GOT3 (cell line): Measurements from ENCODE around the gene TEX261.
"Not testable (repeated sequence)": the region's sequence is repeated elsewhere in the genome, so short reads cannot be mapped to it uniquely, and the experiment has no call there.

Experiments used
- DNase-seq: peaks from one replicate; lab custom pipeline; 2025; ENCODE audit warnings: mixed read lengths; lab: John Stamatoyannopoulos, UW

Gene TEX261

DNA sequence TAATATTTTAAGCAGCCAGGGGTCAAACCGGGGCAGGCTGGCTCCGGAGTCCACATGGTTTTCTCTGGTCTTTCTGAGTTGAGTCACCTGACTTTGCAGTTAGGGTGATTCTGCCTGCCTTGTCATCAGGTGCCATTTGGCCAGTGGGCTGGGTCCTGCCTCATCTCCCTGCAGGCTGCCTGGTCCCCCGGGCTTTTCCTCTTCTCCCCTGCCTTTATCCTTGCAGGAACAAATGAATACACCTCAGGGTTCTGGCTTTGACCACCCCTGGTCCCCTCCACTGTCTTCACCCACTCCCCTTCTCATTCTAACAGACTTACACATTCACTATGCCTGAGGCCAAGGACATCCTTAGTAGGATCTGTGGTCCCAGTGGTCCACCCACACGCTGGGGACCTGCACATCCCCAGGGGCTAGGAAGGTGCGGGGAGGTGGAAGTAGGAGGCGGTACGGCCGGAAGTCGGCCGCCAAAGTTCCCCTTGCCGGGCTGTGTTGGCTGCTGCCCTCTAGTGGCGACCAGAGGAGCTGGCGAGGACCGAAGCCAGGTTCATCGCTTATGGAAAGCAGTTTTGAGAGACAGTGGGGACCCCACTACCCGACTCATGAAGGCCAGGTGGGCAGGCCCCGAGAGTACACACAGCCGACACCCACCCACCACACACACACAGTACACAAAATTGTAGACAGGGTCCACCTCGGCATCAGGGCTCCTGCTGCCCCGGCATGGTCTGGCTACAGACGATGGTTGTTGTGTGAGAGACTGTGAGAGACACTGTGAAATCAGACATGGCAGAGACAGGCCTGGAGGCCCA is 6.3 kb upstream of the TEX261 start:
- DNase-seq, result no peak

DNA sequence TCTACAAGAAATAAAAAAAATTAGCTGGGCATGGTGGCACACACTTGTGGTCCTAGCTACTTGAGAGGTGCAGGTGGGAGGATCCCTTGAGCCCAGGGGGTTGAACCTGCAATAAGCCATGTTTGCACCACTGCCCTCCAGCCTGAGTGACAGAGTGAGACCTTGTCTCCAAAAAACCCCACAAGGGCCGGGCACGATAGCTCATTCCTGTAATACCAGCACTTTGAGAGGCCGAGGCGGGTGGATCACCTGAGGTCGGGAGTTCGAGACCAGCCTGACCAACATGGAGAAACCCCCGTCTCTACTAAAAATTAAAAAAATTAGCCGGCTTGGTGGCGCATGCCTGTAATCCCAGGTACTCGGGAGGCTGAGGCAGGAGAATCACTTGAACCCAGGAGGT is 5.3 kb upstream of the TEX261 start:
- not testable (repeated sequence) for DNase-seq

DNA sequence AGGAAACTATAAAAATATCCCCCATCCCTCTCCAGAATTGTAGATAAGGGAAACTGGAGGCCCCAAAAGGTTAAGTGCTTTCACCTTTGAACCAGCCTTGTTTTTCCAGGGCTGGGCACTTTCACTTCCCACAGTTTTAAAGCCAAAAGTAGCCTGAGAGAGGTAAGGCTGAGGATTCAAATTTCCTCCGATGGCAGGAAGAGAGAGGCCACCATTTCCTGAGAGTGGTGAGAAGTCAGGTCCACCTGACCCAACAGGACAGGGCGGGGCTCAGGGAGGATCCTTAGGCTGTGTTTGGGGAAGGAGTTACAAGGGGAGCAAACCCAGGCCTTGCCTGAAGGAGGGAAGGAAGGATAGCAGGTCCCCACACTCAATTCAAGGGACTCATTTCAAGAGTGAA is 4.7 kb upstream of the TEX261 start:
- no peak for DNase-seq

DNA sequence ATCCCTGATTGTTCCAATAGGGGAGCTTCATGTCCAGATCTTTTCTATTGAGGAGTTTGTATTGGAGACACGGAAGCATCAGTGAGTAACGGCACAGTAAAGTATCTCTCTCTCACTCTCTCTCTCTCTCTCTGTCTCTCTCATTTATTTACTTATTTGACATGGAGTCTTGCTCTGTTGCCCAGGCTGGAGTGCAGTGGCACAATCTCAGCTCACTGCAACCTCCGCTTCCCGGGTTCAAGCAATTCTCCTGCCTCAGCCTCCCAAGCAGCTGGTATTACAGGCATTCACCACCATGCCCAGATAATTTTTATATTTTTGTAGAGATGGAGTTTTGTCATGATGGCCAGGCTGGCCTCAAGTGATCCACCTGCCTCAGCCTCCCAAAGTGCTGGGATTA is 4.2 kb upstream of the TEX261 start:
- DNase-seq, result not testable (repeated sequence)

DNA sequence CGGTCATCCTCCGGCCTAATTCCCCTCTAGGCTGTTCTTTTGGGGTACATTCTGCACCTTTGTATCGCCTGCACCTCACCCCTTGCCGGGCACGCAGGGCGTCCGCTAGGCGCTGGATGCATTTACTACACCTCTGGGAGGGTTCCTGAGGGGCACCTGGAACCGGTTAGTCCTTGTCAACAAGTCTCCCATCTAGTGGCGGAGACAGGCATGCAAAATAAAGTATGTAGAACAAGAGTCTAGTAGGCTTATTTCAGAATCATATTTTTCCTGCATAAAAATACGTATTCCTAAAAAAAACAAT is 705 bp upstream of the TEX261 start:
- no peak for DNase-seq

DNA sequence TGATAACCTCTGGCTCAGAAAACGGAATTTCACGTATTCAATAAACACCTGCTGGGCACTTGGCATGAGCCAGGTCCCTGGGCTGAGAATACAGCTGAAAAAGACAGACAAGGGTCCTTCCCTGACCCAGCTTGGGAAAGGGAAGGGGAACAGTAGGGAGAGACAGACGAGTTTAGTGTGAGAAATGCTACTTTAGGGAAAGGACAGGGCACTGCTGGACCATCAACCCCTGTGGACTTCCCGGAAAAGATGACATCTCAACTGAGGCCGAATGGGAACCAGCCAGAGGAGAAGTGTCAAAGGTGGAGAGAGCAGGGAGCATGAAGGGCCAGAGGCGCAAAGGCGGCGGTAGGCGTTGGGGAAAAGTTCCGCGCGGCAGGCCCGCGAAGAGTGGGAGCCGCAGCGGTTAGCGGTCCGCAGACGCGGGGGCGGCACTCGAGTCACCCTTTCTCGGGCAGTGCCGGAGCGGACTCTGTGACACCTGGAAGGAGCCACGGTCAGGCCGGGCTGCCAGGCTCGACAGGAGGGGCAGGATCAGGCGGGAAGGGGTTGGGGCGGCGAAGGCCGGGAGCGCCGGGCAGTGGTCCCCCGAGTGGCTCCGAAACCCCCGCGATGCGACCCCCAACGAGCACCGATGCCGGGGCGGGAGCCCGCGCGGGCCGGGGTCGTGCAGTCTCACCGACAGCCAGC is 519 bp downstream of the TEX261 start:
- no peak for DNase-seq

DNA sequence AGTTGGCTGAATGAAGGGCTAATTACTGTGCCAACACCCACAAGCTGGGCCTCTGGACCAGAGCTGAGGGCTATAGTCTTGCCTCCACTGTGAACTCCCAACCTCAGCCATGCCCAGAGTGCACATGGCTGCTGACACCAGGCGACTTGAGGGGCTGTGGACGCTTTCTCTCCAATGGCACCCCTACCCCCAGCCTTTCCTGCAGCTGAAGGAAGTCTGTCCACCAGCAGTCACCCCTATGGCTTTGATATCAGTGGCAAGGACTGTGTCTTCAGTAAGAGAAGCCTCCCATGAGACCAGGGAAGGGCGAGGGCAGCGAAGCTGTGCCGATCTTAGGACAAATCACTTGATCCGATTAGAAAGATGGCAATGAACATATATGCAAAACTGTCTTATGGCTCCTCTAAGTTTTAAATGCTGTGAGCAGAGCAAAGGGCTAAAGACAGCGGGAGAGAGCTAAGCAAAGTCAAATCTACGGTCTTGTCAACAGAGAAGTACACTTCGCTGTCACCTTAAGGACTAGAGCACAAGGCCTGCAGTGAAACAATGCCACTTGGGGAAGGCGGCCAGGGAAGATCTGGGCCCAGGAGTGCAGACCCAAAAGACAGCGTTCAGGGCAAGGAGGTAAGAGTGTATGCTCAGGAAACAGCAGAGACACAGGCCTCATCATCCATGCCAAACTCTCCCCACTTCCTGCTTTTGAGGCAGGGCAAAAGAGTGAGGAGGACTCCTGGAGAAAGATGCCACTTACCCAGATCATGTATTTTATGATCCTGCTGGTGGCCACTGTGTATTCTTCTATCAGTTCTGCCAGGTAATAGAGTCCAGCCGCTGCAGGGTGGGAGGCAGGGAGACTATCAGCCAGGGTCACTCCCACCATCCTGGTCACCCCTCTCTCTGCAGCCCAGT is 1.5 kb downstream of the TEX261 start:
- no peak for DNase-seq

DNA sequence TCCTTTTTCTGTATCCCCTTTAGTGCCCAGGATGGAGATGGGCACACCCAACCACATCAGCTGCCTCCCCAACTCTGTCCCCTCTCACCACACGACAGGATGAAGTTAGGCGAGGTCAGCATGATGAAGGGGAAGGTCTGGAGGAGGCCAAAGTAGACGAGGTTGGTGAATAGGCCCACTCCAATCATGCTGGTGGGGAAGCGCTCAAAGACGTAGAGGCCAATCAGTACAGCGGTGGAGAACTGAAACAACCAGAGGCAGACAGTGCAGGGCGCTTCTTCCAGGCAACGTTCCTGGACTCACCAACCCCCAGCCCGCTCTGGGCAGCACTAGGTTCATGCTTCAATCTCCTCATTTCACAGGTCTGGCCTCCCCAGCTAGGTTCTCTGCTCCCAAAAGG is 2.9 kb downstream of the TEX261 start:
- DNase-seq, result no peak

DNA sequence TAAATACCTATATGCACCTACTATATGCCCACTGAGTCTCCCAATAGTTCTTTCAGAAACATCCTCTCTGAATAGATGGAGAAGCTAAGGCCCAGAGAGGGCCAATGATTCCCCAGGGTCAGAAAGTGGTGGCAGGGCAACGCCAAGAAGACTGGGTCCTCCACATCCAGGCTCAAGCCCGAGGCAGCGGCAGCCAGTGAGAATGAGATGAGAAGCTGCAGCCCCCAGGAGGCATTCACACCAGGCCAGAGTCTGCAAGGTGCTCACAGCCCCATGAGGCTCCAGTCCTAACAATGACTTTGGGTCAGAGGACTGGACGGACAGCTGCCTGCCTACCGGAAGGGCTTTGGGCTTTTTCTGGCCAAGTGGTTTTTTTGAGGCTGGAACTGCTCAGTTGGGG is 3.5 kb downstream of the TEX261 start:
- DNase-seq, result no peak

DNA sequence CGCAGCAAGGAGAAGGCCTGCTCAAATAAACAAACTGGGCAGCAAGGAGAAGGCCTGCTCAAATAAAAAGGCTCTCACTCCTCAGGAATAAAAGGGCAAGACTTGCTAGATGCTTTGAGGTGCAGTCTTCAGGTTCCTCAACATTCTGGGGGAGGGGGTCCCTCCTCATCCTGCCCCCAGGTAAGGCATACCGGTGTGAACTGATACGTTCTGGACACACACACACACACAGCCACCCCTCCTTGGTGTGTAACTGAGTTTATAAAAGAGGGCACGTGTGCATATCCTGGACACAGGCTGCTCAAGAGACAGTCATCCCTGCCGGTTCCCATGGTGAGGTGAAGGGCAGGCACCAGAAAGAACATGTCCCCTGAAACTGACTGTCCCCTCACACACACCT is 4.5 kb downstream of the TEX261 start:
- no peak for DNase-seq

DNA sequence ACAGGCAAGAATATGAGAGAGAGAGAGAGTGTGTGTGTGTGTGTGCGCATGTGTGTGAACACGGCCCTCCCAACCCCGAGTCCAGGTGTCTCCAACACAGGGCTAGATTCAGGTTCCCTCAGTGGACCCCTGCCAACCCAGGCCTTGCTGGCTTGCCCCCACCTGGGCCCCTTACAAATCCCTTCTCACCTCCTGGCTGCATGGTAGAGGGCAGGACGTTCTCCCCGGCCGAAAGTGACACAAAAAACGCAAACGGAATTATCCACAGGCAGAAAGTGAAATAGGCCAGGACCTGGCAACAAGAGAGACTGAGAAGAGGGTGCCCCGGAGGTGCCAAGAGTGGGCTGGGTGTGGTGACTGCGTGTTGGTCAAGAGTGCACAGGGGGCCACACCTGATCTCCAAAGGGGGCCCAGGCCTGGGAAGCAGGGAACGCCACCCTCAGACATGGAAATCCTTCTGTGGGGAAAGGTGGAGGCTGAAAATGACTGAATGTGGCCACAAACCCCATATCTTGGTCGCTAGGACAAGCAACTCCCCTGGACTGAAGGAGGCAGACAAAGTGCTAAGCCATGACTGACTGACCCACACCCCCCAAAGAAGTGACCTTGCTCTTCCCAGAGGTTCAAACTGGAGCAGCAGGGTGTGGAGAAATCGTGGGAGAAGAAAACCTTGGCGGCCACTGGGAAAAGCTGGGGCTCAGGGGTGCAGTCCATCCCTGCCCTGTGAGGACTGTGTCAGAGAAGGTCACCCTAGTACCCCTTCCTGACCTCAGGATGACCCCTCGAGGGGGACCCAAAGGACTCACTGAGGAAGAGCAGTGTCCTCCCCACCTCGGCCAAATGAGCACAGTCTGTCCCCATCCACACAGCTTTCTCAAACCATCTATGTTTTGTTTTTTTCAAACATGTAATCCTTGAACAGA is 5.7 kb downstream of the TEX261 start:
- DNase-seq, result no peak

DNA sequence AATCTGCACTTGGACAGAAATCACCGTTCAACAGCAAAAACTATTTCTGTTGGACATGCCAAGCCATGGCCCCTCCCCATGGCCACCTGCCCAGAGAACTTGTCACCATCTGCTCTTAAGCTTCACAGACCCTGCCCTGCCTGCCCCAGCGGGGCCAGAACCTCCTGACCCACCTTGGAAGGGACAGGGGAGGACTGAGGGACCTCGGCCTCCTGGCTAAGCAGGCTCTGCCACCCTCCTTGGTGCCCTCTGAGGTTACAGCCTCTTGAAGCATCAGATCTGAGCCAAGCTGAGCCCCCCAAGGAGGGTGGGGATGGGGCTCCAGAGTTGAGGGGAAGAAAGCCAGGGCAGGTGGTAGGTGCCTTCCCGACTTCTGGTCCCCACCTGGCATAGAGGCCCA is 6.5 kb downstream of the TEX261 start:
- no peak for DNase-seq

DNA sequence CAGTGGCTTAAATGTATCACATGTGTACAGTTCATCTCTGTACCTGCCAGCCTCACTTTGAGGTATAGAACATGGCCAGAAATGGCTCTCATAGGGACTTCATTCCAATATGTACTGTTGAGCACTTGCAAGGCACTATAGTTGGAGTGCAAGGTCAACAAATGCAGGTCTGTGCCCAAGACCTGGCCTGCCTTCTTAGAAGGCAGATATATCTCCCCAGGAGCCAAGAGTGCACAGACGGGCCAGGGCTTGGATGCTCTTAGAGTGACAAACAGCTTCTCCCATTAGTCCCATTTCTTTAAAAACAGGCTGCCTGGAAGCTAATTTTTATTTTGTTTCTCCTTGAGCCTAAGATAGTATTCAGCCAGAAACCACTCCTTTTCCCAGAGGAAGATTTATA is 7.3 kb downstream of the TEX261 start:
- no peak for DNase-seq

DNA sequence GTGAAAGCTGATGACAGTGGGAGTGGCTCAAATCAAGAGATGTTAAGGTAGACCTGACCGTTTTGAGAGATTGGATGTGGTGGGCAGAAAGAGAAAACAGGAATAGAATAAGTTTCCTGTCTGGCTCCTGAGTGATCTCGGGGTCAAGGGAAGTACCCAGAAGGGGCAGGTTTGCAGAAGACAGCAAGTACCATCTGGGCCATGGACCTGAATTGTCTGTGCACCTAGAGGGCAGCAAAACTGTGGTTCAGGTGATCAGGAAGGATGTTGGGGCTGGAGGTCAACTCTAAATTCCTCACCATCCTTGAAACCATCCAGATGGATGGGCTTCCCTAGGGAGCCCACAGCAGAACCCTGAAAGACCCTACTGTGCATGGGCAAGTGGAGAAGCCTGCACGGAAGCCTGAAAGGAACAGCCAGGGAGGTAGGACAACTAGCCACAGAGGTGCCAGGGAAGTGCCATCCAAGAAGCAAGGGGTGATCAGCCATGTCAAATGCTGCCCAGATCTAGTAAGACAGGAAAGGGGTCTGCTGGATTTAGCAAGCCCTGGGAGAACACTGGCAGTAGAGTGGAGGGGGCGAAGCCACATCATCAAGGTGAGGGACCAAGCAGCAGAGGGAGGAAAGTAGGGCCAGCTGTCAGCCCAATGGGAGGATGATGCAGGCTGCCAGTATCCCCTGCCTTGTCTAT is 8.0 kb downstream of the TEX261 start:
- no peak for DNase-seq

DNA sequence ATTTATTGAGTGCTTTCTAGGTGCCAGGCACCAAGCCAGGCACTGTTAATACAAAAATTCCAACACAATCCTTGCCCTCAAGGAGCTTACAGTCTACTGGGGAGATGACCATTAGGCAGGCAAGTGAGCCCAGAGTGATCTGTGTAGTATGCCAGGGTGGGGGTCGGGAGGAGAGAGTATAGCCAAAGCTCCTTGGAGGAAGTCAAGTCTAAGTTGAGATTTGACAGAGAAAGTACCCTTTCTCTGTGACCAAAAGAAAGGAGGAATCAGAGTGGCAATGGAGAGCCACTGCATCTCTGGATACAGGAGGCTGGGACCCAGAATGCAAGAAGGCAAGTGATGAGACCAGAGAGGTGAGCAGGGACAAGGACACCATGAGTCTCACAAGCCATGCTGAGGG is 8.7 kb downstream of the TEX261 start:
- DNase-seq, result no peak

DNA sequence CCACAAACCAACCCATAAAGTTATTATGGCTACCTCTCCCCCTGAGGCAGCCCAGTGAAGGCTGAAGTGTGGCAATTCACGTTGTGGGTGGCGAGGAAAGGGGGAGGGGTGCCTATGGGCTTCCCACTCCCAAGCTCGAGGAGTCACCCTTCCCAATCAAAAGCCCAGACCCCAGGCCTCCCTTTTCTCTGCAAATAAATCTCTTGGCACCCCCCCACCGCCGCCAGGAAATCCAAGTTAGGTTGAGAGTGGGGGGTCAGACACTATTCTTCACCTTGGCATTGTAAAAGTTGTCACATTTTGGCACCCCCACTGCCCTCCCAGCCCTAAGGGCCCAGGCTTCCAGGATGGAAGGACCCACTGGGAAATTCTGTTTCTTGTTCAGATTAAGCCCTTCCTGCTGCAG is 9.4 kb downstream of the TEX261 start:
- no peak for DNase-seq

DNA sequence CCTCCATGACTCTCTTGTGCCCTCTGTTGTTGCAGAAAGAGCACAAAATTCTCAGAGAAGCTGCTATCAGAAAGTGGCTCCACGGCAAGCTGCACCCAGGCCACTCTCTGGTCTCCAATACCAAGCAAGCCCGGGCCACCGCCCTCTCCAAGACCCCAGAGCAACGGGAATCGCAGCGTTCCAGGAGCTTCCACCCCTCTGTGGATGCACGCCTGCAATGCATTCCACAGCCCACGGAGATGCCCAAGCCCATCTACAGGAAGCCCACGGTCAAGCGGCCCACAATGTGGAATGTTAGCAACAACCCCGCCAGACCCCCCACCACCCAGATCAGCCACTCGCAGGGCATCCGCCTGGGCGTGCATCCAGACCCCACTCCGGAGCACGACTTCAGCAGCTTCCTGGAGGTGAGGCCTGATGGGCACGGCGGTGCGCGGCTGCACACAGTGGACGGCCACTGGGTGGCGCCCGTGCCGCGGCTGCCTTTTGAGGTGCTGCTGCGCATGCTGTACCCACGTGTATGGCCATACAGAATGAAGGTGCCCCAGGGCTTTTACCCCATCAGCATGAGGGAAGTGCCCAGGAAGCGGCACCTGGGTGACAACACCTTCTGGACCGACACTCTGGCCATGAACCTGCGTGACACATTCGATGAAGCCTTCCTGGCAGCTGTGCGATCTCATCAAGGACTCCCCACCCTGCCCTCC is 9.9 kb downstream of the TEX261 start:
- no peak for DNase-seq

DNA sequence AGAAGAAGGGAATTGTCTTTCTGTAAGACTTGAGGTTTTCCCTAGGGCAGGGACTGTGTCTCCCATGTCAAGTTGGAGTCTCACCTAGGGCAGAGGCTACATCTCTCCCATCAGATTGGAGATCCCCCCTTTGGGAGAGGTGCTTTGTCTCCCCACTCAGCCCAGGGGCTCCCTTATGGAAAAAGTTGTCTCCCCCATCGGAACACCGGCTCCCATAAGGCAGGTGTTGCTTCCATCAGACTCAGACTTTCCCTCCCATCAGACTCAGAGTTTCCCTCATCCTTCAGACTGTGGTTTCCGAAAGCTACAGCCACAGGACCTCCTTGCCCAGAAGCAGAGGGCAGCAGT is 10.5 kb downstream of the TEX261 start:
- no peak for DNase-seq

DNA sequence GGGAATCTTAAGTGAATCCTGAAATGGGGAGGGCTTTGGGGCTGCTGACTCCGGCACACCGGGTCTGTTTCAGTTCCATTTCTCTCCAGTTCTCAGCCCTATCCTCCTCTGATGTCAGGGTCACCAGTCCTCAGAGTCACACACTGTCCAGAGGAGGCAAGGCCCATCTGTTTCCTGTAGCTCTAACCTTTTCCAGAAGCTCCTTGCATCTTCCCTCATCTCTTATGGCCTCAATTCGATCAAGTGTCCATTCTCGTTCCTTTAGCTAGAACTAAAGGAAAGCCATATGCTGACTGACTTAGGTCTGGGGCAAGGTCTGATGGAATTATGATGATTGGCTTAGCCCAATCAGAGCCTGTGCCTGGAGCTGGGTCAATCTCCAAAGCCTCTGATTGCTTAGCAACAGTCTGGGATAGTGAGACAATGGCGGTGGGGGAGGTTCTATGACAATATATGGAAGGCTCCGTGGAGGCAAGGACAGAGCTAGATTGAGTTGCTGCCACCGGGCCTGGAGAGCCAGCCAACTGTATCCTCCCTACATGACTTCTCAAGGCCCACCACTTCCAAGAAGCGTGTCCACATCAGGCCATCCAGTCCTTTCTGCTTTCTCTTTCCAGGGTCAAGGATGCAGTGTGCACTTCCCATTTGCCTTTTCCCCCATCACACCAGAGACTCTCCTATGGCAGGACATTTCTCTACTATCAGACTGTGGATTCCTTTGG is 11.0 kb downstream of the TEX261 start:
- DNase-seq, result no peak

DNA sequence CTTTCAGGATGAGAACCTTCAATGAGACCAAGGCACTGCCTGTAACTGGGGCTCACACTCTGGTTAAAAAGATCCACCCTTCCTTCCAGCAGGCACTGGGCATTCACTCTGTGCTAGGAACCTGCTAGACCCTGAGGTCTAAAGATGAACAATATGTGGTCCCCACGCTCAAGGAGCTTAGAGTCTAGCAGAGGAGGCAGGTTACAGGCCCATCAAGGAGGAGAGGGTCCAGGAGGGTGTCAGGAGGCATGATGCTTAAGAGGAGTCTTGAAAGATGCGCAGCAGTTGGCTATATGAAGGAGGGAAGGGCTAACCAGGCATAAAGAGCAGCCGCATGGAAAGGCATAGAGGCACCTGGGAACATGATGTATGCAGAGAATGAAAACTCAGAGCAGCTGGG is 11.7 kb downstream of the TEX261 start:
- DNase-seq, result no peak
